Right lung (tissue), 5 donors: ENCODE data around the gene JUNB. TPM values are rescaled to one million over a fixed set of nuclear protein-coding genes. Genes with fewer than 3 reads are reported as not detected.

Source experiments
- DNase-seq, 2 donors: peaks; one replicate each; pipeline ENCODE4 v3.0.0-alpha.2; 2013
- polyA plus RNA-seq, 5 donors: library from polyadenylated mRNA; unstranded; fragments of 120-200 nt; gene quantifications; one replicate each; pipeline versions ENCODE4 v1.2.1 to v1.2.3, GENCODE V29; 2013; ENCODE audit warnings: inconsistent platforms in 1 of 5, low replicate concordance in 1 of 5; ENCODE audit not compliant: insufficient read length in 5 of 5, insufficient read depth in 1 of 5

Gene JUNB
- polyA plus RNA-seq, 5 donors, result 14.8 to 132 (median 48.0) TPM

DNA sequence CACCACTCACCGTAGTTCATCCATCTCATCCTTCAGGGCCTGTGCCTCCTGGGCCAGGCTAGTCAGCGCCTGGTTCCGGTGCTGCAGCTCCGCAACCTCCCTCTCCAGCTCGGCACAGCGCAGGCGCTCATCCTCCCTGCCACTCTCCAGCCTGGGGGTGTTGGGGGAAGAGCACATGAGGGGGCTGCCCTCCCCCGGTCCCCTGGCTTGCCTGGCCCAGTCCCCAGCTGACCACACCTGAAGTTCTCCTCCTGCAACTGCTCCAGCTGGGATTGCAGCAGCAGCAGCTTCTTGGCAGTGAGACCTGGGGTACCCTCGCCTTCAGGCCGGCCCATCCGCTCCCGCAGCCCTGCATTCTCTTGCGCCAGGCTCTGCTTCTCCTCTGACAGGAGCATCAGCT is 20.4 kb upstream of the JUNB start:
- no peak for DNase-seq

DNA sequence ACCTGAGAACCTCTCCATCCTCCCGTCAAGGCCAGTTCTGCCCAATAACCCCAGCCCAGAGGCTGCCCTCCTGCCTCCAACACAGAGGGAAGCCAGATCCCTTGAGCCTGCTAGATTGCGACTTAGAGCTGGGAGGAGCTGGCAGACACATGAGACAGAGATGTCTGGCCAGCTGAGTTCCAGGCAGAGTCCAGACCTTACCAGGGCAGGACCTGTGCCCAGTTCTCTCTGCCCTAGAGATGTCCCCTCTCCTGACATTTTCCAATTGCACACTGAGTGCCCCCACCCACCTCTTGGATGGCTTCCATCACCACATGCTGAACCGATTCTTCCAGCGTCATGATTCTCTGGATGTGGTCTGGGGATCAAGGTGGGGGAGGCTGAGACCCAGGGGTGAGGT is 19.0 kb upstream of the JUNB start:
- DNase-seq, result no peak

DNA sequence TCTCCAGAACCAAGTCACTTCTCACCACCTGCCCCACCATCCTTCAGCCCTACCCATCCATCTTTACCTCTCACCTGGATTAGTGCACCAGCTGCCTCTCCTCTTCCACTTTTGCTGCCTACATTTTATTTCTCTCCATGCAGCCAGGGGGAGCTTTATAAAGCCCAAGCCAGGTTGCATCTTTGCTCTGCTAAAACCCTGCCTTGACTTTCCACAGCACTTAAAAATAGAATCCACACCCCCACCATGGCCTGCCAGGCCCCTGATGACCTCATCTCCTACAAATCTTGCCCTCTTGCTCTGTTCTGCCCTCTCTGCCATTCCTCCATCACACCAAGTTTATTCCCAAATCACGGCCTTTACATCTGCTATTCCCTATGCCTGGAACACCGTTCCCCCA is 17.7 kb upstream of the JUNB start:
- DNase-seq, result no peak

DNA sequence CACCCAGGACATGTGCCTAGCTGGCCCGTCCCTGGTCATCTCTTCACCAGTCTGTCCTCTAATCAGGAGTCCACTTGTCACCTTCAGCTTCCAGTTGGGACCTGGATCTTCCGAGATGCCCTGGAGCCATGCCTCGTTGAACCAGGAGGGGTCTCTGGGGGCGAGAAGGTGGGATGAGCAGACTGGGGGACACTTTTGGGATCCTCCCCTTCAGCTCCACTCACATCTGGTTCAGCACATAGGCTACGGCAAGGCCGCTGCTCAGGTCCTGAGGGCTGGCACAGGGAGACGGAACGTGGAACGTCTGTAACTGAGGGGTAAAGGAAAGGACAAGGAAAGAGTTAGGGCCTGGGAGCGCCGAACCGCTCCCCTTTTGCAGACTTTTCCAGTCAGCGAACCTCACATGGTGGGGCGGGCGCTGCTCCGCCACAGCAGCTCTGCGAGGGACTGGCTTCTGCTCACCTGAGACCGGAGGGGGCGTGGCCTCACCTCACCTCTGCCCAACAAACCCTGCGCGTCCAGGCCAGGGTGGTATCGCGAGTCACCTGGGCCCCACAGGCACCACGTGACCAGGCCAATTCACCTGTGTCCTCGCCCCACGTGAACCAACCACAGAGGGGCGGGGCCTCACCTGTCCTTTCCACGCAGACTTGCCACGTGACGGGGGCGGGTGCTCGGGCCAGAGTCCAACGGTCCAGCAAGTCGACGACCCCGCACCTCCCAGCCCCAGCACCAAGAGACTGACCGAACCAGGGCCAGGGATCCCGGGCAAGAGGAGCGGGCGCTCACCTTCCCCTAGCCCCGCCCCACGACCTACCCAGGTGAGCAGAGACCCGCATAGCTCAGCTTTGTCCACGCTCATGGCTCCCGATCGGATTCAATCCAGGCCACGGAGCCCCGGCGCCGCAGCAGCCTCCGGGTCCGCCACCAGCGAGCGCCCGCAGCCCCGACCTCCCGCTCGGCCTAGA is 16.4 kb upstream of the JUNB start, which contains the start of gene HOOK2:
Gene HOOK2 (minus strand): TSS at position 965 of the 968 bp plus-strand sequence. CDS start 103 bp downstream, at position 862.
- DNase-seq, result peak; percentile 69 to 79

DNA sequence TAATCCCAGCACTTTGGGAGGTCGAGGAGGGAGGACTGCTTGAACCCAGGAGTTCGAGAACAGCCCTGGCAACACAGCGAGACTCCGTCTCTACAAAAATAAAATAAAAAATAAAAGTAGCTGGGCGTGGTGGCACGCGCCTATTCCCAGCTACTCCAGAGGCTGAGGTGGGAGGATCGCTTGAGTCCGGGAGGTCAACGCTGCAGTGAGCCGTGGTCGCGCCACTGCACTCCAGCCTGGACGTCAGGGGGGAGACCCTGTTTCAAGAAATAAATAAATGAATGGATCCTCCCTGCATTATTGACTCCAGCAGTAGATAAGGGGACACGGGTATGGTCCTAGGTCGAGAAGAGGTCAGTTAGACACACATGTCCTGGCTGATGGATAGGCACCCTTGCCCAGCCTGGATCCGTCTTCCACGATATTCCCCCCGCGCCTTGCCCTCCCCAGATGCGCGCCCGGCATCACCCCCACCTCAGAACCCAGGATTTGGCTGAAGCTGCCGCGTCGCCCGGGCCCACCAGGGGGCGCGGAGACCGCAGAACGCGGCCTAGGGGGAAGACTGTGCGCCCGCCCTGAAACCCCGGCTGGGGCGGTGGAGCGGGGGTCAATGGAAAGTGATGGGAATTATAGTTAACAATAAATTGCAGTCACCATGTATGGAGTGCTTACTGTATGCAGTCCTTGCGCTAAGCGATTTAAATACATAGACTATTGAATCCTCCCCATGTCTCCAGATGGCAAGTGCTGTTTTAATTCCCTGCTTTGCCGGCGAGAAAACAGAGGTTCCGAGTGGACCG is 13.9 kb upstream of the JUNB start:
- DNase-seq, result peak; percentile 65 to 73

DNA sequence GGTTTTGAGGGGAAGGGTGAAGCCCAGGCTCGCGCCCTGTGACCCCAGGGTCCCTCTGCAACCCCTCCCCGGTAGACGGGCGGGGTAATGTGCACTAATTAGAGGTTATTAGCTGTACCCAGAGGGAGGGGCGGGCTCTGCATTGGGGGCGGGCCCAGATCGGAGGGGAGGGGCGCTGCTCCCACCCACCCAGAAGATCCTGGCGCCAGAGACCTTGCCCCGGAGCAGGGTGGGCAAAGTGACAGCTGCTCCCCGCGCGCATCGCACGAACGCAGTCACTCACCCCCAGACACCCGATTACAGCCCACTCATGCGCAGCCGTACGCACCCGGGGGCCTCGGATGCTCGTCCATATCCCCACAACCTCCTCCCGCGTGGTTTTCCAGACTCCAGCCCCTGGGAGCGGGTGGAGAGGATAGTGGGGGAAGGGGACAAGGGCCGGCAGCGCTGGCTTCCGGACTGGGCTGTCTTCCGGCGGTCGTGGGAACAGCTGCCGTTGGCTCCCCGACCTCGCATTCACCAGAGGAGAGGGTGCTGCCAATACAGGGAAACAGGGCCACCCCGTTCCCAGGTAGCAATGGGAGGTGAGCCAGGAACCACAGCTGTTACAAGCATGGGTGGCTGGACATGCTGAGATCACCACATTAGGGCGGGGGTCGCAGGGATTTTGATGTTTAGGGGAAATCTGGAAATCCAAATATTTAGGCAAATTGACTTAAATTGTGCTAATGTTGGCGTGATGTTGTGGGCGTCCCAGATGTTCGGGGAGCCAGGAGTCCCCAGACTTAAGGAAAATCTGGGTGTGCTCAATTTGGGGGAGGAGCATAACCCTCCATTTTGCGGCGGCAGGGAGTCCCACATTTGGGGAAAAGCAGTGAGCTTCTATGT is 13.0 kb upstream of the JUNB start:
- DNase-seq, result peak; percentile 71 to 74

DNA sequence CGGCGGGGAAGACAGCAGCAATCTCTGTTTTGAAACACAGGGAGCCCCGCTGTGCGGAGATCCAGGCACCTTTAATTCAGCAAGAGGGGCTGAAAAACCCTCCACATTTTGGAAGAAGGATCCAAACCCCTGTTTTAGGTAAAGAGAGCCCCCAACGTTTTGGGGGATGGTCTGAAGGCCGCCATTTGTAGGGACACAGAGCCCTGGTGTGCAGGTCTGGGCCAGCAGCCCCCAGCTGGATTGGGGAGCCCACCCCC is 12.5 kb upstream of the JUNB start:
- DNase-seq, result no peak

DNA sequence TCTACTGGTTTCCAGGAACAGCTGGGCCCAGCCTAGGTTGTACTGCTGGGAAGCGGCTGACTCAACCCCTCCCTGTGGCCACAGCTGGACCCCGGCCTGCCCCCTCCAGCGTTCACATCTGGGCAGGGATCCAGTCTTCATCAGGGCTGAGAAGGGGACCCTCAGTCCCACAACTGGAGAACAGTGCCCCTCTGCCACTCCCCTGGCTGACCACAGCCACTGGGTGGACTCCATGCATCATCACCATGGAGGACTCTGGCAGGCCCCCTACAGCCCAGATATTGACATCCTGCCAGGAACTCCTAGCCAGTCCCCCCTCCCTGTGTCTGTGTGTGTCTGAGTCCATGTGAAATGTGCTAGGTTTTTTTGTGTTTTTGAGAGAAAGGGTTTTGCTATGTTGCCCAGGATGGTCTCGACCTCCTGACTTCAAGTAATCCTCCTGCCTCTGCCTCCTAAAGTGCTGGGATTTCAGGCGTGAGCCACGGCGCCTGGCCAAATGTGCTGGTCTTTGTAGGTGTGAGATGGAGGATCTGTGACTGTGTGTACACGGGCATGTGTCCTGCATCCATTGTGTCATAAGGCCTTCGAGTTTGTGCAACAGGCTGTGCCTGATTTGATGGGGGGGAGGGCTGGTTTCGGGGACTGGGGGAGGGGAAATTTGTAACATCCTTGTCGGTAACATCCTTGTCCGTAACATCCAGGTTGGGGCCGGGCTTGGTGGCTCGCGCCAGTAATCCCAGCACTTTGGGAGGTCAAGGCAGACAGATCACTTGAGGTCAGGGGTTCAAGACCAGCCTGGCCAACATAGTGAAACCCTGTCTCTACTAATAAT is 11.9 kb upstream of the JUNB start:
- peak; percentile 80 to 87 for DNase-seq

DNA sequence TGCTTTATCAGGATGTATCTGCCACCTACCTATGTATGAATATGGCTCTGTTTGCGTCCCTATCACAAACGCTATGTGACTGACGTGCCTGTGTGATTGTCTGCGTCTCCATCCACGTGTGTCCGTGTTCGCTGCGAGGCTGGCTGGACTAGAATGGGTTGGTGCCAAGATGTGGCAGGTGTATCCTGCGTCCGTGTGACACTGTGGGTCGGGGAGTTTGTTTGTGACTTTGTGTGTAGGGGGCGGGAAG is 9.2 kb upstream of the JUNB start:
- no peak for DNase-seq

DNA sequence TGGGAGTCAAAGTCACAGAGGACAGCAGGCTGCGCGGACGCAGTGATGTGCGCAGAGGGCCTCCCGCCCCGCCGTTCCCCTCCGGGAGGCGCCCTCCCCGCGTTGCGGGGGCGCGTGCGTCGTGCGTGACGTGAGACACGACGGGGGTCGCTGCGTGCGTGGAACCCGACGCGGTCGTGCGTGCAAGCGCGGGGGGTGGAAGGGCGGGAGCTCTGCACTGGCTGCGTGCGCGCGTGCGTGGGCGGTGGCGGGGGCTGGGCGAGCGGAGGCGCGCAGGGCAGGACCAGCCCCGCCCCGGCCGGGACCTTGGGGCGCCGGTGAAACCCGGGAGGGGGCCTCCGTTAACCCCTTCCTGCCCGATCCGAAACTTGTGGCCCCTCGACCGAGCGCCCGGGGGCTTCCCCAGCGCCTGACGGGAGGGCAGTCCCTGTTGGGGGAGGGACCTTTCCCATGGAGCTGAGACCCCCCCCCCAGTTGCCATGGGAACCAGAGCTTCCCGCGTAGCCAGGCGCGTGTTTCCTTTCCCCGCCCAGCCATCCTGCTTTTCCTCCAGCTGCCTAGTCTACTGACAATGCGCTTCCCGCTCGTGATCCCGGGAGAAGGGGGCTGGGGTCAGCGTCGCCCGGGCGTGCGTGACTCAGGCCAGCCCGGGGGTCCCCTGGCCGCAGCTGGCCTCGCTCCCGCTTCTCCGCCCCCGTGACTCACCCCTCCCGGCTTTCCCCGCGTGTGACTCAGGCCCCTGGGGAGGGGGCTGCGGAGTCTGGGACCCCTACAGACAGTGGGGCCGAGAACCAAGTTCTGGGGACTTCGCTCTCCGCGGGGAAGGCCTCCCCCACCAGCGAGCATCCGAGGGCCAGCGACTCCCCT is 8.6 kb upstream of the JUNB start:
- DNase-seq, result peak; percentile 86 to 88

DNA sequence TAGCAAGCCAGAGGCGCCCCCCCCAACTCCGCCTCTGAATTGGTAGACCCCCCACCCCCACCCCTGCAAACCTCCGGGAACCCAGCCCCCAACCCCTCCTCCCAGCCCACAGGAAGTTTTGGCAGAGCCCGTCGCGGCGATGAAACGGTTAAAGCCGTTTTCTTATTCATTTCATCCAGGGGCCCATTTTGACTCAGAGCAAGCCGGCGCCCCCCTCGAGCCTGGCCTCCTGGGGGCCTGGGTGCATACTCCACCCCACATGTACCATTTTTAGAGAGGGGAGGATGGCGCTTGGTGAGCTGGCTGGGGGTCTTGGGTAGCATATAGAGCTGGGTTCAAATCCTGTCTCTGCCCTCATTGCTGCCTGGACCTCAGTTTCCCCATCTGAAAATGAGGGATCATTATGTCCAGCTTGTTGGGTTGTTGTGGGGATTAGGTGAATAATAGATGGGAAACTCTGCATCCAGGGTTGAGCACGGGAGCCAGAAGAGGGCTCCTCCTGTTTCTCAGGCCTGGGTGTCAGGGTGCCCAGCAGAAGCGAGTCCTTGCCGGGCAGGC is 7.9 kb upstream of the JUNB start:
- DNase-seq, result no peak

DNA sequence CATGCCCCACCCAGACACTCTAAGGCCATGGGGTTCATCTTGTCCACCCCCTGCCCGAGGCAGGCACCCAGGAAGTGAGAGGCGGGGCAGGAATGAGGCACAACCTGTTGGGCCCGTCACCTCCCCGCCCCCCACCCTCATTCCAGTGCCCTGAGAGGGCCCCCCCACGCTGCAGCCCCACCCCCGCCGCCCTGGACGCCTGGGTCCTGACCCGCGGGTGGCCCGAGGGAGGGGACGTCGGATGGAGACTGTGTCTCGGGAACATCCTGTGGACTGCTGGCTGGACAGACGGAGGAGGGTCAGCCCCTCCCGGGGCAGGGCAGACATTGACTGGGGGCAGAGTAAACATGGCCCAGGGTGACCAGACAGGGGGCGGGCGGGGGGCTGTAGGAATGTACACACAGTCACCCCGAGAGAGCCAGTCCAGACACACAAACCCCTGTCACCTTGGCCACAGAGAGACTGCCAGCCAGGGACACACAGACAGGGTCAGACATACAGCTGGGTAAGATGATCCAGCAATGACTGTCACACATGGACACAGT is 7.4 kb upstream of the JUNB start:
- no peak for DNase-seq

DNA sequence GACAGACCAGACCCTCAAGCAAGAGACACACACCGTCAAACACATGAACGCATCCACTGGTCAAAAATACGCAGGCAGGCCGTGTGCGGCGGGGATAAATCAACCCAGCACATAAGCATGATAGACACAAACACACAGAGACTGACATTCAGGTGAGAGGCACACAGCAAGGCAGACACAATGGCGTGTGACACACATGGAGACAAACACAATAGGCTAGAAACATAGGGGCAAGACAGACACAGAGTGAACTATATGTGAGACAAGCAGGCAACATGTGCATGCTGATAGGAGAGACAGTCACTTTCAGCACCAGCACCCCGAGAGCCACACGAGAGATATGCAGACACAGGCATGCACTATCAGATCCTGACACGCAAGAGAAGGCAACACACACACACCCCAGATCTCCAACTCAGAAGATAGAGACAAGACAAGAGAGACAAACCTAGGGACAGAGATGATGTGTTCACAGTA is 6.9 kb upstream of the JUNB start:
- DNase-seq, result no peak

DNA sequence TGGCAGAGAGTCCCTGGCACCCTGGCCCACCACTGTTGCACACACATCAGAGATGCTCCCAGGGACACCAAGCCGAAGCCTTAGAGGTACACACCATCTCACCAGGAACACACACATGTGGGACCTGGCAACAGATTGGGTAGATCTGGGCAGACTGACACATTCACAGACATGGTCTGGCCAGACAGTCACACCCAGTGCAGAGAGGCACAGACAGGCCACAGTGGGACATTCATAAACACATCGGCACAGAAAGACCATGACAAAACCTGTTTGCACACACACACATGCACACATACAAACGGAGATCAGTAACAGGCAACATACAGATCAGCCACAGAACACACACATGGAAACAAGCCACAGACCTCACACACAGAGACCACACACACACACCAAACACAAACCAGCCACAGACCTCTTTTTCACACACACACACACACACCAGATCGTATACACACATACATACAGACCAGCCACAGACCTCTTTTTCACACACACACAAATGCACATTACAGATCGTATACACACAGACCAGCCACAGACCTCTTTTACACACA is 6.3 kb upstream of the JUNB start:
- DNase-seq, result peak in 1 of 2 donors; percentile 34

DNA sequence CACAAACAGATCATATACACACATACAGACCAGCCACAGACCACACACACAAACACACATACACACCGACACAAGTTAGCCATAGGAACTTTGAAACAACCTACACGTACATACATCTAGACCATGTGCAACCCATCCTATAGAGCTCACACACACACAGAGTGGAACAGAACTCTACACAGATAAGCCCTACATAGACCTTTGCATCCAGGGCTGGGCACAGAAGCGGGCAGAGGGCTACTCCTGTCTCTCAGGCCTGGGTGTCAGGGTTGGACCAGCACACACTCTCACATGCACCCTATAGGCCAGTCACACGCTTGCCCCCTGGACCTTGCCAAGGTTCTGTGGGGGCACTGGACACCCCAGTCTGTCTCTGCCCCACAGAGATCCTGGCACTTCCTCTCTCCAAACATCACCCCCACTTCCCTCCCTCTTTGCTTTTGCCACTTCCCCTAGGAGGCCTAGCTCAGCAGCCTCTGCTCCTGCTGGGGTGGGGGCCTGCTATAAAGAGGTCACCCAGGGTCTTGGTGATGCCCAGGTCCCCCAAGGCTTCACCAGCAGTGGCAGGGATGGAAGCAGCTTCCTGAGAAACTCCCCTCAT is 5.8 kb upstream of the JUNB start:
- no peak for DNase-seq

DNA sequence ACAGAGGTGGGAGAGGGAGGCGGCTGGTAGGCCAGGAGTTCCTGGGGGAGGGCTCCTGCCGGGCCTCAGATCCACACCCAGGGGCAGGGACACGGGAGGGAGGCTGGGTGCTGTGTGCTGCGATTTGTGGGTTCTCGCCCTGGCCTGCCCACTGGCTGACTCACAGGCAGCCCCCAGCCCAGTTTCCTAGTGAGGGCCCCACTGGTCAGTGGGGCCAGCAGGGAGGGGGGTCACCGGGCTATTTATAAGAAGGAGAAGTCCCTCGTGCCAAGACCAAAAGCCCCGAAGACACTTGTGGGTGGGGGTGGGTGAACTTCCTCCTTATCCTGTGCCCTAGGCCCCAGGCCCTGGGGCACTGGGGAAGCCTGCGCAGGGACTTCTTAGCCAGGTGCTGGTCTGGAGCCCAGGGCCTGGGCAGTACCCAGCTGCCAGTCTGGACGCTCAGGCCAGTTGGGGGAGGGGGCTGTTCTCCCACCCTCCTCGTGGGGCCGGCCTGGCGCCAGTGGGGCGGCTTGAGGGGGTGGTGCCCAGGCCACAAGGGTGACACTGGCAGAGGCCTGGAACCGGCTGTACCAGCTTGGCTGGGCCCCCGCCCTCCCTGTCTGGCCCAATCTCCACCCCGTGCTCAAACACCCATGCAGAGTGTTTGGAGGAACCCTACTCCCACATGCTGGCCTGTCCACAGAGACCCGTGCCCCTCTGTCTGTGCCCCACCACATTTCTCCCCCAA is 5.0 kb upstream of the JUNB start:
- DNase-seq, result peak in 1 of 2 donors; percentile 46

DNA sequence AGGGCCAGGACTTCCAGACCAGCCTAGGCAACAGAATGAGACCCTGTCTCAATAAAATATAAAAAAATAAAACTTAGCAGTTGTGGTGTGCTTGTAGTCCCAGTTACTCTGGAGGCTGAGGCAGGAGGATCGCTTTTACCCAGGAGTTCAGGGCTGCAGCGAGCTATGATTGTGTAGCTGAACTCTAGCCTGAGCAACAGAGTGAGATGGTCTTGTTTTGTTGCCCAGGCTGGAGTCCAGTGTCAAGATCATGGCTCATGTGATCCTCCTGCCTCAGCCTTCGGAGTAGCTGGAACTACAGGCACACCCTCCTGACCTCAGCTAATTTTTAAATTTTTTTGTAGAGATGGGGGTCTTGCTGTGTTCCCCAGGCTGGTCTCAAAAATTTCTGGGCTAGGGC is 4.3 kb upstream of the JUNB start:
- no peak for DNase-seq

DNA sequence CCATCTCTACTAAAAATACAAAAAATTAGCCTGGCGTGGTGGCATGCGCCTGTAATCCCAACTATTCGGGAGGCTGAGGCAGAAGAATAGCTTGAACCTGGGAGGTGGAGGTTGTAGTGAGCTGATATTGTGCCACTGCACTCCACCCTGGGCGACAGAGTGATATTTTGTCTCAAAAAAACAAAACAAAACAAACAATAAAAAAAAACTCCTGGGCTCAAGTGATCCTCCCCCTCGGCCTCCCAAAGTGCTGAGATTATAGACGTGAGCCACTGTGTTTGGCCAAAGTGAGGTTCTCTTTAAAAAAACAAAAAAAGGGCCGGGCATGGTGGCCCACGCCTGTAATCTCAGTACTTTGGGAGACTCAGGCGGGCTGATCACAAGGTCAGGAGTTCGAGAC is 3.8 kb upstream of the JUNB start:
- no peak for DNase-seq
